DOHH2 (cell line): Measurements from ENCODE around the gene NENF.

Source experiments
- H3F3A ChIP-seq: fragments of 200-600 bp; sonication (generic), shearing (Covaris generic); 2 replicates; pipeline ENCODE4 v1.6.0; 2016; ENCODE audit warnings: antibody characterized with exemption, mild to moderate bottlenecking; ENCODE audit not compliant: control insufficient read depth, insufficient read depth
- H3K27ac ChIP-seq: fragments of 200-600 bp; sonication (generic); 2 replicates; pipeline ENCODE4 v1.5.1; 2014; ENCODE audit warnings: low read depth, mild to moderate bottlenecking, low read length, moderate library complexity
- H3K27me3 ChIP-seq: fragments of 200-600 bp; sonication (generic); 2 replicates; pipeline ENCODE4 v1.6.1; 2014; ENCODE audit warnings: mild to moderate bottlenecking, low read length, mixed read lengths; ENCODE audit not compliant: control insufficient read depth
- H3K36me3 ChIP-seq: fragments of 200-600 bp; sonication (generic); 2 replicates; pipeline ENCODE4 v1.6.1; 2014; ENCODE audit warnings: mild to moderate bottlenecking, low read length, moderate library complexity, mixed read lengths; ENCODE audit not compliant: control insufficient read depth
- H3K4me1 ChIP-seq: fragments of 200-600 bp; sonication (generic); 2 replicates; pipeline ENCODE4 v1.6.1; 2014; ENCODE audit warnings: mild to moderate bottlenecking, low read length, mixed read lengths; ENCODE audit not compliant: control insufficient read depth
- H3K4me2 ChIP-seq: fragments of 200-600 bp; sonication (generic); 2 replicates; pipeline ENCODE4 v1.6.0; 2014; ENCODE audit warnings: mild to moderate bottlenecking, low read length, moderate library complexity
- H3K4me3 ChIP-seq: fragments of 200-600 bp; sonication (generic); 2 replicates; pipeline ENCODE4 v1.5.1; 2014; ENCODE audit warnings: mild to moderate bottlenecking, low read length, mixed read lengths
- H3K79me2 ChIP-seq: fragments of 200-600 bp; sonication (generic); 2 replicates; pipeline ENCODE4 v1.6.1; 2014; ENCODE audit warnings: mild to moderate bottlenecking, low read length, mixed read lengths; ENCODE audit not compliant: control insufficient read depth
- H3K9me2 ChIP-seq: fragments of 200-600 bp; sonication (generic); replicated peaks from 2 replicates; pipeline ENCODE4 v1.6.1; 2014; ENCODE audit warnings: mild to moderate bottlenecking, low read length, mixed read lengths; ENCODE audit not compliant: control insufficient read depth
- H3K9me3 ChIP-seq: fragments of 200-600 bp; sonication (generic); 2 replicates; pipeline ENCODE4 v1.6.1; 2014; ENCODE audit warnings: antibody characterized with exemption, low read length, mixed read lengths; ENCODE audit not compliant: control insufficient read depth, insufficient read depth
- H4K20me1 ChIP-seq: fragments of 200-600 bp; sonication (generic); 2 replicates; pipeline ENCODE4 v1.6.0; 2014; ENCODE audit warnings: low read depth, mild to moderate bottlenecking, antibody characterized with exemption, low read length, moderate library complexity; ENCODE audit not compliant: control insufficient read depth, insufficient read depth
- CTCF ChIP-seq: fragments of 200-600 bp; sonication (generic); IDR thresholded peaks from one replicate; pipeline ENCODE4 v1.5.1; 2014; ENCODE audit warnings: antibody characterized with exemption, mild to moderate bottlenecking, low read depth, low read length; ENCODE audit not compliant: poor library complexity, severe bottlenecking
- EZH2phosphoT487 ChIP-seq: fragments of 200-600 bp; sonication (generic); IDR thresholded peaks from 2 replicates; pipeline ENCODE4 v1.6.1; 2017; ENCODE audit warnings: borderline replicate concordance, mild to moderate bottlenecking, antibody characterized with exemption, low read length, moderate library complexity, mixed read lengths

NENF gene

GRCh38 chr1:212401838-212402582 is 30.7 kb upstream of the NENF start:
- Histone ChIP-seq H3K4me2 (no peak overlapping the region), H3K79me2 (peaks cover 23% of the 10 kb centered on the region), H3K4me3 (no peak overlapping the region), H3K27ac (no peak overlapping the region), H4K20me1 (no peaks in the 10 kb centered on the region), H3K36me3 (peaks cover 77% of the 10 kb centered on the region), H3K4me1 (no peaks in the 10 kb centered on the region), H3K9me2 (no peaks in the 10 kb centered on the region), H3K9me3 (peaks cover 14% of the 10 kb centered on the region; the same call in 1 of the 2 replicates), H3F3A (no peaks in the 10 kb centered on the region; the same call in 1 of the 2 replicates), H3K27me3 (no peaks in the 10 kb centered on the region)
- TF ChIP-seq CTCF (no peak), EZH2phosphoT487 (no peak)

GRCh38 chr1:212402666-212403321 is 29.9 kb upstream of the NENF start:
- Histone ChIP-seq H3K4me3 (no peak overlapping the region), H3K27ac (no peak overlapping the region), H3K27me3 (no peaks in the 10 kb centered on the region), H3K9me2 (no peaks in the 10 kb centered on the region), H3K4me2 (no peak overlapping the region), H3K4me1 (no peaks in the 10 kb centered on the region), H3K79me2 (peaks cover 16% of the 10 kb centered on the region), H3F3A (no peaks in the 10 kb centered on the region; the same call in 1 of the 2 replicates), H3K36me3 (peaks cover 76% of the 10 kb centered on the region), H3K9me3 (peaks cover 9% of the 10 kb centered on the region; the same call in 1 of the 2 replicates), H4K20me1 (no peaks in the 10 kb centered on the region)
- TF ChIP-seq CTCF, result no peak
- no peak for TF ChIP-seq EZH2phosphoT487

GRCh38 chr1:212410231-212410820 is 22.4 kb upstream of the NENF start:
- Histone ChIP-seq H4K20me1 (no peaks in the 10 kb centered on the region; the same call in 1 of the 2 replicates), H3K4me2 (no peak overlapping the region), H3K79me2 (peaks cover 37% of the 10 kb centered on the region), H3K27me3 (no peaks in the 10 kb centered on the region), H3K36me3 (peaks cover 68% of the 10 kb centered on the region), H3K27ac (no peak overlapping the region), H3K9me2 (no peaks in the 10 kb centered on the region), H3F3A (no peaks in the 10 kb centered on the region), H3K4me1 (peaks cover 24% of the 10 kb centered on the region), H3K9me3 (no peaks in the 10 kb centered on the region), H3K4me3 (no peak overlapping the region)
- TF ChIP-seq EZH2phosphoT487 (no peak), CTCF (no peak)
